Parathyroid adenoma (tissue), 2 donors: ENCODE measurements around the gene MID2.

Source experiments
- H2AFZ ChIP-seq: fragments of 300-600 bp; sonication (generic); one replicate; pipeline ENCODE4 v1.7.0; 2017; ENCODE audit warnings: antibody characterized with exemption, mild to moderate bottlenecking
- H3K27ac ChIP-seq: fragments of 300-600 bp; sonication (generic); one replicate; pipeline ENCODE4 v1.7.0; 2017
- H3K27me3 ChIP-seq: fragments of 300-600 bp; sonication (generic); one replicate; pipeline ENCODE4 v1.7.0; 2017; ENCODE audit warnings: low read length; ENCODE audit not compliant: control insufficient read depth, insufficient read depth
- H3K36me3 ChIP-seq: fragments of 300-600 bp; sonication (generic); one replicate; pipeline ENCODE4 v1.7.0; 2017; ENCODE audit warnings: low read length; ENCODE audit not compliant: control insufficient read depth, insufficient read depth
- H3K4me1 ChIP-seq: fragments of 300-600 bp; sonication (generic); one replicate; pipeline ENCODE4 v1.7.0; 2017; ENCODE audit warnings: control low read depth
- H3K4me2 ChIP-seq: fragments of 300-600 bp; sonication (generic); one replicate; pipeline ENCODE4 v1.7.0; 2017; ENCODE audit warnings: low read length
- H3K4me3 ChIP-seq: fragments of 300-600 bp; sonication (generic); one replicate; pipeline ENCODE4 v1.7.0; 2017; ENCODE audit warnings: low read depth, low read length
- H3K79me2 ChIP-seq: fragments of 300-600 bp; sonication (generic); one replicate; pipeline ENCODE4 v1.7.0; 2017; ENCODE audit warnings: control low read depth
- H3K9ac ChIP-seq: fragments of 300-600 bp; sonication (generic); one replicate; pipeline ENCODE4 v1.7.0; 2017; ENCODE audit warnings: mild to moderate bottlenecking
- H3K9me3 ChIP-seq: fragments of 300-600 bp; sonication (generic); one replicate; pipeline ENCODE4 v1.7.0; 2017; ENCODE audit warnings: low read length; ENCODE audit not compliant: control insufficient read depth
- CTCF ChIP-seq: fragments of 300-600 bp; sonication (generic); IDR thresholded peaks from one replicate; pipeline ENCODE4 v1.7.0; 2017; ENCODE audit warnings: antibody characterized with exemption, mild to moderate bottlenecking
- donor health status: primary hyperparathyroidism.

The MID2 gene

DNA sequence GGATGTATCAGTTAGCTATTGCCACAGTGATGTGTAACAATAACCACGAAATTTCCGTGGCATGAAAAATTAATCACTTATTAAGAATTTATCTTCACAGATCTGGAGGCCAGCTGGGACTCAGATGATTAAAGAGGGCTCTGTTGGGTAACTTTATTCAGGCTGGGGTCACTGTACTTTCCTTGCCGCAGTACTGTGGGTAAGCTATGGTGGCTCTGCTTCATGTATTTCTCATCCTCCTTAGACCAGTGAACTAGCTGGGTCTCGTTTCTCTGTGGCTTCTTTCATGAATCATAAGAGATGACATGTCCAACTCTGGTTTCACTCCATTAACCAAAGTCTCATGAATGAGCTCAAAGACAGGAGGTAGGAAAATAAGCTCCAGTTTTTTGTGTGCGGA lies 143.0 kb downstream of the MID2 start:
- Histone ChIP-seq H2AFZ (no peak overlapping the region), H3K27me3 (no peaks in the 10 kb centered on the region), H3K9me3 (no peaks in the 10 kb centered on the region), H3K4me2 (no peak overlapping the region), H3K9ac (no peak overlapping the region), H3K4me3 (no peak overlapping the region), H3K4me1 (no peaks in the 10 kb centered on the region), H3K36me3 (no peaks in the 10 kb centered on the region), H3K27ac (no peak overlapping the region), H3K79me2 (no peaks in the 10 kb centered on the region)
- no peak for TF ChIP-seq CTCF

GRCh38 chrX:107970073-107970472 lies 144.4 kb downstream of the MID2 start:
- Histone ChIP-seq H3K27ac (no peak overlapping the region), H3K27me3 (no peaks in the 10 kb centered on the region), H3K4me2 (no peak overlapping the region), H2AFZ (no peak overlapping the region), H3K79me2 (no peaks in the 10 kb centered on the region), H3K36me3 (no peaks in the 10 kb centered on the region), H3K9ac (no peak overlapping the region), H3K9me3 (no peaks in the 10 kb centered on the region), H3K4me3 (no peak overlapping the region), H3K4me1 (no peaks in the 10 kb centered on the region)
- TF ChIP-seq CTCF: no peak

DNA sequence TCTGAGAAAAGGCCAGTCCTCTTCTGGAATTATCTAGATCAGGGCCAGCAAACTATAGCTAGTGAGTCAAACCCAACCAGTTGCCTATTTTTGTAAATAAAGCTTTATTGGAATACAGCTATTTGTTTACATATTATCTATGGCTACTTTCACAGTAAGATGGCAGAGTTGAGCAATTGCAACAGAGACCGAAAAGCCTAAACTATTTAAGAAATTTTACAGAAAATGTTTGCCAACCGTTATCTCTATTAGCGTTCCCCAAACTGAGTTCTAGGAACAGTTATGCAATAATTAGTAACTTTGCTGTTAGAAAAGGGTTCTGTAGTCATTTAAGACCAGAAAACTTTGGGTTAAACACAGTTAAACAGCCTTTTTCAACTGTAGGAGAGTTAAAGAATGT lies 146.0 kb downstream of the MID2 start:
- Histone ChIP-seq H3K4me3 (no peak overlapping the region), H2AFZ (no peak overlapping the region), H3K9ac (no peak overlapping the region), H3K79me2 (no peaks in the 10 kb centered on the region), H3K27me3 (no peaks in the 10 kb centered on the region), H3K27ac (no peak overlapping the region), H3K4me2 (no peak overlapping the region), H3K9me3 (no peaks in the 10 kb centered on the region), H3K4me1 (no peaks in the 10 kb centered on the region), H3K36me3 (no peaks in the 10 kb centered on the region)
- TF ChIP-seq CTCF: no peak
